ENCODE data around the gene TENM3.

The TENM3 gene

DNA sequence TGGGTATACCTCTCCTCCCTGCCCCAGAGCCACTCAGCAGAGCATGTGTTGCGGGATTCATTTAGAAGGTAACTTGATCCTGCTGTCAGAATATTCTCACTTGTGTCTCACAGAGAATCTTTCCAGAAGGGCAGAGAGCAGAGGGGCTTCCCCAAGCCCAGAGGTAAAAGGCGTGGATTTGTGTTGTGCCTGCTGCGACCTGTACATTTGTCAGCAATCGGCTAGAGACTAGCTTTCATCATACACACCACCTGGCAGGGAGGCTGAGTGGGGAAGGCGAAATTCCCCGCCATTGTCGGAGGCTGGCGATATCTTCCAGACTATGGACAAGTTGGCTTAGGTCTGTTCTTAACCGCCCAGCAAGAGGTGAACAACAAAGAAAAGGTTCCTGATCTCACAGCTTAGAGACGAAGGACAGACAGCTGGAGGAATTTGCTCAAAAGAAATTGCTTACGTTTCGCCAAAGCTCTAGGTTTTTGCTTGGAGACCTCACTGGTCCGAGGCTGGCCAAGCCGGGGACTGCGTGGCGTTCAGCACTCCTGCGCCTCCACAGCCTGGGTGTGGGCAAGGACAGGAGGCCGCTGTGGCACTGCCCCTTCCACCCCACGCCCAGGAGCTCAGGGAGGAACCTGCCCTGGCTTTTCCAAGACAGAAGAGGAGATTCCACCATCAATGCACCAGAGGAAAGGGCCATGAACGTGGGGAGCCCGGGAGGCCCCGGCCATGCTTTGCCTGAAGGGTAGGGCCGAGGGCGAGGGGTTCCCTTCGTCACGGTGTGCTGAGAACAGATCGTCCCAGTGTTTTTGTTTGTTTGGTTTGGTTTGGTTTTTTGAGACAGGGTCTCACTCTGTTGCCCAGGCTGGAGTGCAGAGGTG, 604.6 kb downstream of the TENM3 start:
- Histone ChIP-seq H3K4me3 (ENCODE audit: low read length) (no peak overlapping the region), H3K27me3 (ENCODE audit: control insufficient read depth, insufficient read depth, low read length) (no peaks in the 10 kb centered on the region), H3K9me3 (ENCODE audit: control insufficient read depth, low read depth, low read length) (no peaks in the 10 kb centered on the region), H3K36me3 (ENCODE audit: control insufficient read depth, low read depth, low read length) (no peaks in the 10 kb centered on the region), H3K9ac (ENCODE audit: low read length) (no peak overlapping the region), H3K4me1 (ENCODE audit: control insufficient read depth, low read depth, low read length) (no peaks in the 10 kb centered on the region), H3K27ac (ENCODE audit: low read length) (no peak overlapping the region)

DNA sequence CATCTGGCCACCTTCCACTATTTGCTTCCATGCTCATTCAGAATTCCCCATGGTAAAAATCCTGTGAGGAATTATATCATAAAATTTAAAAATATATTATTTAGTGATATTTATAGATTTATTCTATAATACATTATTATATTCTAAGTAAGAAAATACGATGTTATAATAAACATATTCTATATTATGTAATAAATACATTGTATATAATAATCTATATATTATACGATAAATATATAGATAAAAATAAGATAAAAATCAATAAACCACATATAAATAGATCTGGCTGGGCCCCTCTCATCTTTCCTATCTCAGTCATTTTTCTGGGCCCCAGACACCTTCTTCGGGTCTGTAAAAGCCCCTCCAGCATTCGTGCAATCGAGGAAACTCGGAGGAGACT, 605.5 kb downstream of the TENM3 start:
- H3K4me3 ChIP-seq (ENCODE audit: low read length) = no peak overlapping the region
- no peaks in the 10 kb centered on the region for H3K36me3 ChIP-seq (ENCODE audit: control insufficient read depth, low read depth, low read length)
- no peak overlapping the region for H3K9ac ChIP-seq (ENCODE audit: low read length)
- no peak overlapping the region for H3K27ac ChIP-seq (ENCODE audit: low read length)
- no peaks in the 10 kb centered on the region for H3K4me1 ChIP-seq (ENCODE audit: control insufficient read depth, low read depth, low read length)
- H3K27me3 ChIP-seq (ENCODE audit: control insufficient read depth, insufficient read depth, low read length) = no peaks in the 10 kb centered on the region
- H3K9me3 ChIP-seq (ENCODE audit: control insufficient read depth, low read depth, low read length) = no peaks in the 10 kb centered on the region
